ENCODE results near the gene TTYH3.
"Not testable (repeated sequence)": the region's sequence is repeated elsewhere in the genome, so short reads cannot be mapped to it uniquely, and the experiment has no call there.

The TTYH3 gene

DNA sequence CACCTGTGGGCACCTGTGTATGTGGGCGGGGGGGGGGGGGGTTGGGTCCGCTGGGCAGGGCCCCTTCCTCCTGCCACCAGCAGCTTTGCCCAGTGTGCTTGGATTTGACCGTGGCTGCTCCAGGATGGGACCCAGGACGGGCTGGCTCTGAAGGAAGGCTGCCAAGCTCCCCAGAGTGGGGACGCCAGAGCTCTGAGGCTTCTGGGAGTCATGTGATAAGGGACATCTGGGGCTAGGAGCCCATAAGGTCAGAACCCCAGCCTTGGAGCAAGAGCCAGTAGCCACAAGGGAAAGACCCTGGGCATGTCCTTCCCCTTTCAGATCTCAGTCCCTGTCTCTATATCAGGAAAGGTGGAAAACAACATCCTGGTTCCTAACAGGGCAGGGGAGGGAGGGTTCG lies 34.4 kb downstream of the TTYH3 start:
- no peak for DNase-seq (ENCODE audit: low spot score)

DNA sequence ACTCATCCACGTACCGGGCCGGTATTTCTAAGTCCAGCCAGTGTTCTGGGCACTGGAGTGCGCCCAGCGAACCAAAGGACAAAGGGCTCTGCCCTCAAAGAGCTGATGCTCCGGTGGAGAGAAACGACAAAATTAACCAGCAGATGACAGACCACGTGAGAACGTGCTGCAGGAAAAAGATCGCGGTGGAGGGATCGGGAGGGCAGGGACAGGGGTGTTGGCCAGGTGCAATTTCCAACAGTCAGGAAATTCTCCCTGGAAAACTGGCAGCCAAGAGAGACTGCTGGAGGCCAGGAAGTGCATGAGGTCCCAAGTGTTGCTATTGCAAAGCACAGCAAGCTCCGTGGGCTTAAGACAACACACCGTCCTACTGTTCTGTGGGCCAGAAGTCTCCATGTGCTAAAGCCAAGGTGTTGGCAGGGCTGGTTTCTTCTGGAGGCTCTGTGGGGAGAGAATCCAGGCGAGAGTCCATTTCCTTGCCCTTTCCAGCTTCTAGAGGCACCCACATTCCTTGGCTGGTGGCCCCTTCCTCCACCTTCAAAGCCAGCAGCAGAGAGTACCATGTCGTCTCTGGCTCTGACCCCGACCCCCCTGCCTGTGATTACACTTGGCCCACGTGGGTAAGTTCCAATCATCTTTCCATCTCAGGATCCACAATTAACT lies 34.9 kb downstream of the TTYH3 start:
- DNase-seq (ENCODE audit: low spot score) = no peak

DNA sequence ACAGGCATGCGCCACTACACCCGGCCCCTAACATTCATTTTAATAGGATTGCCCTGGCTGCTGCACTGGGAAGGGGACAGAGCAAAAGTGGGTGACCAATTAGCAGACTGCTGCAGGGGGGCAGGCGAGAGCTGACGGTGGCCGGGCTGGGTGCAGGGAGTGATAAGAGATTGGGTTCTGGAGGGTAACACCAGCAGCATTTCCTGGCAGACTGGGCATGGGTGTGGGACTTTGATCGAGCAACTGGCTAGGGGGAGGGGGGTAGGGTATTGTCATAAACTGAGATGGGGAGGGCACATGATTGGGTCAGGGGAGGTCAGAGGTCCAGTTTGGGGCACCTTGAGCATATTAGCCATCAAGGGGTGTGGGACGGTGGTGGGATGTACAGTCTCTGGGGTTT lies 36.1 kb downstream of the TTYH3 start:
- DNase-seq (ENCODE audit: low spot score) = no peak

DNA sequence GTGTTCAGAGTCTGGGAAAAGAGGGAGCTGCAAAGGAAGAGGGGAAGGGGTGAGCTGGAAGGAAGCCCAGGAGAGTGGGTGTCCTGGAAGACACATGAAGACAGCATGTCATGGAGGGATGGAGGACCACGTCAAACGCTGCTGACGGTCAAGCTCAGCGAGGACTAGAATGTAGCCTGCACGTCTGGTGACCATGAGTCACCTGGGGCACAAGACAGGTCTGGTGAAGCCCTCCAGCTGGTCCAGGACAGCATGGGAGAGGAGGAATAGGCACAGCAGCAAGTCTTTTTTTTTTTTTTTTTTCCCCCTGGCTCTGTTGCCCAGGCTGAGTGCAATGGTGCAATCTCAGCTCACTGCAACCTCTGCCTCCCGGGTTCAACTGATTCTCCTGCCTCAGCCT lies 36.6 kb downstream of the TTYH3 start:
- DNase-seq (ENCODE audit: low spot score) = no peak

DNA sequence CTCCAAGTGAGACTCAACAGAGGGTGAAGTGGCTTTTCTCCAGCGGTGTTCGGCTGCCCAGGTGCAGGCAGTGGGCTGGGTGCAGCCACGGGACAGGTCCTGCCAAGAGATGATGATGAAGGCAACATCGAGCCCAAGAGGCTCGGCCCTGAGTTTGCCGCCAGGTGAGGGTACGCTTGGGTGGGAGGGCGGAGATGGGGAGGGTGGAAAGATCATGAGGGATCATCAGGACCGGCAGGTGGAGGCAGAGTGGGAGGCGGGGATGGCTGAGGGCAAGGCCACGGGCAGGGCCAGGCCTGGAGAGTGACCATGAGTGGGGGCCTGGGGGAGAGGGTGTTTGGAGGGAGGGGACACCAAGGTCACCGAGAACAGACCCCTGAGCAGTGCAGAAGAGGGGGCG lies 38.4 kb downstream of the TTYH3 start:
- DNase-seq (ENCODE audit: low spot score) = no peak

DNA sequence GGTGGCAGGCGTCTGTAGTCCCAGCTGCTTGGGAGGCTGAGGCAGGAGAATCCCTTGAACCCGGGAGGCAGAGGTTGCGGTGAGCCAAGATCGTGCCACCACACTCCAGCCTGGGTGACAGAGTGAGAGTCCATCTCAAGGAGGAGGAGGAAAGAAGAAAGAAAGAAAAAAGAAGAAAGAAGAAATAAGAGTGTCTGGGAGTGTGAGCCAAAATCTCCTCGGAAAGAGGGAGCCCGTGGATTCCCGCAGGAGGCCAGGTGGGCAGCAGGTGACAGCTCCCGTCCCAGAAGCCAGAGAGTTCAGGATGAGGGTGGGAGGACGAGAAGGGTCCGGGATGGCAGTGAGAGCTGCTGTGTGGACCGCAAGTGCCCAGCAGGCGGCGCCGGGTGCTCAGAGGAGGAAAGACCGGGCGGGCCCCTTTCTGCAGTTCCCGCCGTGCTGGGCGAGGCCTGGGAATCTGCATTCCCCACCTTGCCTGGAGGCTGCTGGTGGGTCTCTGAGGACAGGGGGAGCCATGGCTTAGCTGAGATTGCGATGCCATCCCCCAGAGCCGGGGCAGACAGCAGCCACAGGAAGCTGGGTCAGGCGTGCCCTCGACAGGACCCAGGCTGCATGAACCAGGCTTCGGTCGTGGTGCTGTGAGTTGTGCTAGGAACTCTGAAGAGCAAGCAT lies 39.1 kb downstream of the TTYH3 start:
- no peak for DNase-seq (ENCODE audit: low spot score)

DNA sequence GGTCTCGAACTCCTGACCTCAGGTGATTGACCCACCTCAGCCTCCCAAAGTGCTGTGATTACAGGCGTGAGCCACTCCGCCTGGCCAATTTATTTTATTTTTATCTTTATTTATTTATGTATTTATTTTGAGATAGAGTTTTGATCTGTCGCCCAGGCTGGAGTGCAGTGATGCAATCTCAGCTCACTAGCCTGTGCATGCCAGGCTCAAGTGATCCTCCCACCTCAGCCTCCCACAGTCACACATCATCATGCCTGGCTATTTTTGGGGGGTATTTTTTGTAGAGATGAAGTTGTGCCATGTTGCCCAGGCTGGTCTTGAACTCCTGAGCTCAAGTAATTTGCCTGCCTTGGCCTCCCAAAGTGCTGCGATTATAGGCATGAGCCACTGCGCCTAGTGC lies 41.4 kb downstream of the TTYH3 start:
- DNase-seq (ENCODE audit: low spot score) = not testable (repeated sequence)

DNA sequence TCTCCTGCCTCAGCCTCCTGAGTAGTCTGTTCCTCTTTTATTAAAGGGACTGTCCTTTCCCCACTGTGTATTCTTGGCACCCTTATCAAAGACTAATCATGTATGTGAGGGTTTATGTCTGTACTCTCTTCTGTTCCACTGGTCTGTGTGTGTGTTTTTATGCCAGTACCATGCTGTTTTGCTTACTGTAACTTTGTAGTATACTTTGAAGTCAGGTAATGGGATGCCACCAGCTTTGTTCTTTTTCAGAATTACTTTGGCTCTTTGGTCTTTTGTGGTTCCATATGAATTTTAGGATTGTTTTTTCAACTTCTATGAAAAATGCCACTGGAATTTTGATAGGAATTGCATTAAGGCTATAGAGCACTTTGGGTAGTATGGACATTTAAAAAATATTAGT lies 42.1 kb downstream of the TTYH3 start:
- DNase-seq (ENCODE audit: low spot score) = no peak

DNA sequence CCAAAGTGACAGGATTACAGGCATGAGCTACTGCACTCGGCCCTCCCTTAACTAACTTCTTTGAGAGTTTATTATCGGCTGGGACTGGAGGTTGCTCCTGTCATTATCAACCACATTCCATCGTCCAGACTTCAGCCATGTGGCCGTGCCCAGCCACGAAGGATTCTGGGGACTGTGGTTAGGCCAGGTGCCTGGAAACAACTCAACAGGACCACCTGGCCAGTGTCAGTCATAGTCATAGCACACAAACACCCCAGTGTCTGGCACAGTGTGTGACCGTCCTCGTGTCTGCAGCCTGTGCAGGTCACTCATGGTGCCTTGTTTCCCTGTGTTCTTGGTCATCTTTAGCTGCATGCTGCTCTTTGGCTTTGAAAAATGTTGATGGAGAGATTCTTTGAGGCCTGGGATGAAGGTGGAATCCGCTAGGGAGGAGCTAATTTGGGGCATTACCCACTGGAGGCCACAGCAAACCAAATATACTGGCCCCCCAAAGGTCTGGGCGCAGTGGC lies 43.5 kb downstream of the TTYH3 start:
- DNase-seq (ENCODE audit: low spot score) = no peak

DNA sequence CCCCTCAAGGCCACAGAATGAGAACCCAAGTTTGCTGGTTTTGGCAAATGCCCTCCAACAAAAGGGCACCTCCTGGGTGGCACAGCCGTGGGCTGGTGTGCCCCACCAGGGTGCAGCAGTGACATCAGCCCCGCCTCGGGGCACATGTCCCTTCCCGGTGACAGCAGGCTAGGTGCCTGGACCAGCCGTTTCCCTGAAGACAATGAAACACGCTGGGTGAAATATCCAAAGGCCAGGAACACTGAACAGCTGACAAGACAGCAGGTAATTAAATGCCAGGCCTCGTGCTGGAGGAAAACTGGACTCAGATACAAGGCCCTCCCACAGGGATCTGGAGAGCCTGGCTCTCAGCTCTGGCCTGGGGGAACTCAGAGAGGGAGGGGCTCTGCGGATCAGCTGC lies 44.8 kb downstream of the TTYH3 start:
- DNase-seq (ENCODE audit: low spot score) = not testable (repeated sequence)

DNA sequence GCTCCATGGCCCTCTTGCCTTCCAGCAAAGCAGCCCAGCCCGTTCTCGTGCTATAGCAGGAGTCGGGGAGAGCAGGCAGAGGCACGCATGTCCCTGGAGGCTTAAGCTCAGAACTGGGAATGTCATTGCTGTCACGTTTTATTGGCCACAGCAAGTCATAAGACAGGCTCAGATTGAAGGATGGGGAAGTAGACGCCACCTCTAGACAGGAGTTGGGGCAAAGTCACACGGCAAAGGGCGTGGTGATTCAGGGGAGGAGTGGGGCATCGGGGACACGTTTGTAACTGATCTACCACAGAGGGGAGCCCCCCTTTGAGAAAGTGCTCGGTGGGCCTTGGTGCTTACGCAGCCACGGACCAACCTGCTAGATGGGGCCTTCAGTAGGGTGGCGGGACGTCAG lies 46.7 kb downstream of the TTYH3 start:
- not testable (repeated sequence) for DNase-seq (ENCODE audit: low spot score)

DNA sequence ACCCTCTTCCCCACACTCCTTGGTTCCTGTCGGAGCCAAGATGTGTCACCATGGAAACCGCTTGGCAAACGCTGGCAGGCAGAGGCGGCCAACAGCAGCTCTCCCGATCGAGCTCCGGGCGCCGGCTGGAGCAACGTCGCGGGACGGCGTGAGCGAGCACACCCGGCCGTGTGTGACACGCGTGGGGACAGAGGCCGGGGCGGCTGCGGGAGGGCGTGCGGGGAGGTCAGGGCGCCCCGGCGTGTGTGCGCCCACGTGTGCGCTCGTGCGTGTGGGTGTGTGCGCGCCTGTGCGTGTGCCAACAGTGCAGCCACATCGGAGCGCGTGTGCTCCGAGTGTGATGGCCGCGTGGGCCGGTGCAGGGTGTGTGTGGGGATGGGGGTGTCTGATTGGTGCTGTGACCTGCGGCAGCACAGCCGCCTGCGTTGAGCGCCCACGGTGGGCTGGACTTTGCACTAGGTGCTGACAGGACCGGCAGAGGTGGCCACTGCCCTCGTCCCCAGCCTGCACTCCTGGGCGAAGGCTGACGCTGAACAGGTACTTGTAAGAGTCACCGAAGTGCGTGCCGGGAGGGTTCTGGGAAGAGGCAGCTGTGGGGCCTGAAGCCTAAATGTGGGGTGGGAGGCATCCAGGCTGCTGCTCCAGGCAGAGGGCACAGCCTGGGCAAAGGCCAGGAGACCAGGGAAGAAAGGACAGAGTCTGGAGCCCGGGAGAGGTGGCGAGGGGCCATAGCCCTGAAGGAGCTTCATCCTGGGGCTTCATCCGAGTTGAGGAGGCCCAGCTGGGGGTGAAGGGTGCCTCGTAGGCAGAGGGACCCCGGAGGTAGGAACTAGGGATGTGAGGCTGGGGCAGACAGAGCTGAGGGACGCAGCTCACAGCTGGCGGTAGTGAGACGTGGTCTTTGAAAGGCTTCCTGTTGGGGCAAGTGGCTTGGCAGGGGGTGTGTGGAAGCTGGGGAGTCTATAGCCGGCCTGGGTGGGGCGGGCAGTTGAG lies 47.6 kb downstream of the TTYH3 start:
- not testable (repeated sequence) for DNase-seq (ENCODE audit: low spot score)

DNA sequence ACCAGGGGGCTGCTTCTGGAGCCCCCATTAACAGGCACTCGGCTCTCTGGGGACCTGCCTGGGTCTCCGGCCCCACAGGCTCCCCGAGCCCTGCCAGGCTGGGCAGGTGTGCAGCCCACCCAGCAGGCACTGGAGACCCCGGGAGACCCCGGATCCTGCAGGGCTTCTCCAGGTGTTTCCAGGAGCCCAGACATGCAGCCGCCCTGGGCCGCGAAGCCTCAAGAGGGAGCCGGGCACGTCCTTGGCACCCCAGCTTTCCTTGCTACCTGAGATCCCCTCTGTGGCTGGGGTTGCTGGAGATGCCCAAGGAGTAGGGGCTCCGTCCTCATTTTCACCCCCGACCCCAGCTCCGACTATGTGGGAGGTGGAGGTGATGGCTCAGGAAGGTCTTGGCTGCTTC lies 48.5 kb downstream of the TTYH3 start:
- no peak for DNase-seq (ENCODE audit: low spot score)

DNA sequence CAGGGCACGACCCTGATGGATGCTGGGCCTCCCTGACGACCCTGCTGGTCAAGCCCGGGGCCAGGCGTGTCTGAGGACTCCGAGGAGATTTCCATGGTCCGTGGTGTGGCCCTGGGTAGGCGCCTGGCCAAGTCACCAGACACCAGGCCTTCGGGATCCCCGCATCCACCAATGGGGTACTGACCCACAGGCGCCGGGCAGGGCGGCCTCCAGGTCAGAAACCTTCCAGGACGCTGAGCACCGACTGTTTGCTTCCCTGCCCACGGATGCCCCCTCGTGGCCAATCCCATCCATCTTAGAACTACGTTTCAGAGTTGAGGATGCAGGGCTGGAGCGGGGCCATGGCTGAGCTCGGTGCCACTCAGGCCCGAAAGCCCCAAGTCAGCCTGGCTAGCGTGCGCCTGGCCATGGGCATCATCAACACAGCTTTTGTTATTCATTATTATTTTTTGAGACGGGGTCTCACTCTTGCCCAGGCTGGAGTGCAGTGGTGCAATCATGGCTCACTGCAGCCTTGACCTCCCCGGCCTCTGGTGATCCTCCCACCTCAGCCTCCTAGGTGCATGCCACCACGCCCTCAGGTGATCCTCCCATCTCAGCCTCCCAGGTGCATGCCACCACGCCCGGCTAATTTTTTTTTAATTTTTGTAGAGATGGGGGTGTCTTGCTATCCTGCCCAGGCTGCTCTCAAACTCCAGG lies 49.2 kb downstream of the TTYH3 start:
- peak; percentile 81 for DNase-seq (ENCODE audit: low spot score)

DNA sequence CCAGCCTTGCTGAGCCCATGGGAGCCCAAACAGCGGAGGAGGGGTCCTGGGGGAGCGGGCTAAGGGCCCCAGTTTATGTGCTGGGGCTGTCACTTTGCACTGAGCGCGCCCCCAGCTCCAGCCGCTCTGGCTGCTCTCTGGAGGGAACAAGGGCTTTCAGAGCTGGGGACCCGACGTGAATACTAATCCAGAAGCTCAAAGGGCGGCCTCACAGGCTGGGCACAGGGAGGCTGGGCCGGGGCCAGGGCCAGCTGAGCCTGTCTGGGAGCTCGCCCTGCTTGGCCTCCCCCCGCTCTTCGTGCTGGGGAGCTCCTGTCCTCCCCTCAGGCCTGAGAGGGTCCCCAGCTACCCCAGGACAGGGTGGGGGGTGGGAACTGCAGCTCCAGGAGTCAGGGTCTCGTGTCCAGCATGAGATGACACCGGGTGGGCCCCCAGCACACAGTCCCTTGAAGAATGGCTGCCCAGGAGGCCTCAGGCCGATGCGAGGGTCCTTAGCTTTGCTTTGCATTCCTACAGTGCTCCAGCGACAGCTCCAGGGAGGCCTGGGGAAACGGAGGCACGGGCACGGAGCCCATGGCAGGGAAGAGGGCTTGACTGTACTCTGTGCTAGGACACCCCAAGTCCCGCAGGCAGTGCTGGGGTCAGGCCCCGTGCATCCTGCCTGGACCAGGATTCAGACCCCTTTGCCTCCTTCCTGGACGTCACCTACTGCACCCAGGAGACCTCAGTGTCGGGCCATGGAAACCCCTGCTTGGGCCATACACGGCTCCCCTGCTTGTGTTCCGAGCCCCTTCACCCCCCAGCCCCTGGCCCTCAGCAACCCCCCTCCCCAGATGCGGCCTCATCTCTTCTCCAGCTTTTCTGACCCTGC lies 50.4 kb downstream of the TTYH3 start:
- no peak for DNase-seq (ENCODE audit: low spot score)

DNA sequence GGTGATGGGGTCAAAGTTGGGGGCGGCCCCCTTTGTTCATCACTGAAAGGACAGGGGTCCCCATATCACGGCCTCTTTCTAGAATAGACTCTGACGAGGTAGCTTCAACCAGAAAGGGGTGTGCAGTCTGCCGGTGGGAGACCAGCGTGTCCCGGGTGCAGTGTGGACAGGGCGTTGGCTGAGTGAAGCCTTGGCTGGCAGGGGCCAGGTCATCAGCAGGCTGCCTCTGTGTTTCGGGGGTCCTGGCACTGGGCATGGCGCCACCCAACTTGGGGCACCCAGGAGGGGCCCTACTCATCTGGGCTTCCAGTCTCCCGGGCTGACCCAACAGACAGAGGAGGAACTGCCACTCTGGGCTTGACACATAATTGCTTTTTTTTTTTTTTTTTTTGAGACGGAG lies 52.7 kb downstream of the TTYH3 start:
- DNase-seq (ENCODE audit: low spot score) = no peak

DNA sequence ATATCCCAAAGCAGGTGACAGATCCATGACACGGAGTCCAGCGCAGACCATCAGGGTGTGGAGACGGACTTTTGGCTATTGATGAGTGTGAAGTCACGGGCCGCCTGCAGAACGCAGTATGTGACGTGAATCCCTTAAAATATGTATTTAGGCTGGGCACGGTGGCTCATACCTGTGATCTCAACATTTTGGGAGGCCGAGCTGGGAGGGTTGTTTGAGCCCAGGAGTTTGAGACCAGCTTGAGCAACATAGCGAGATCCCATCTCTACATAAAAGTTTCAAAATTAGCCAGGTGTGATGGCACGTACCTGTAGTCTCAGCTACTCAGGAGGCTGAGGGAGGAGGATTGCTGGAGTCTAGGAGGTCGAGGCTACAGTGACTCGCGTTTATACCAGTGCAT lies 54.3 kb downstream of the TTYH3 start:
- no peak for DNase-seq (ENCODE audit: low spot score)

DNA sequence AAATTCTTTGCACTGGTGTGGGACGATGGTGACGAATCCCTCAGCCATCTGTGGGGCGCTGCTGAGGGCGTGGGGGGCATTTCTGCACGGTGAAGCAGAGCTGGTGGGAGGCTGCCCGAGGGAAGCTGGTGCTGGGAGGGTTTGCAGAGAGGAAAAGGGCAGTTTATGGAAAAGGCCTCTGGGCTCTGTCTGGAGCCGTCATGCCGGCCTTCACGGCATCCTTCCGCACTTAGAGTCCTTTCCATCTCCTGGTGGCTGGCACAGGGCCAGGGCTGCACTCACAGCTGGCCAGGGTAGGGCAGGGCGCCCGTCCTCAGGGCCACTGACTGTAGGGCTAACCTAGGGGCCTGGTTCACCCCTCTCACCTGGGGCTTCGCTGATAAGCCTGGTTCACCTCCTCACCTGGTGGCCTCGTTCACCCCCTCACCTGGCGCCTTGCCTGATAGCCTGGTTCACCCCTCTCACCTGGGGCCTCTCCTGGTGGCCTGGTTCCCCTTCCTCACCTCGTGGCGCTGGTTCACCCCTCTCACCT lies 55.6 kb downstream of the TTYH3 start:
- DNase-seq (ENCODE audit: low spot score) = no peak

DNA sequence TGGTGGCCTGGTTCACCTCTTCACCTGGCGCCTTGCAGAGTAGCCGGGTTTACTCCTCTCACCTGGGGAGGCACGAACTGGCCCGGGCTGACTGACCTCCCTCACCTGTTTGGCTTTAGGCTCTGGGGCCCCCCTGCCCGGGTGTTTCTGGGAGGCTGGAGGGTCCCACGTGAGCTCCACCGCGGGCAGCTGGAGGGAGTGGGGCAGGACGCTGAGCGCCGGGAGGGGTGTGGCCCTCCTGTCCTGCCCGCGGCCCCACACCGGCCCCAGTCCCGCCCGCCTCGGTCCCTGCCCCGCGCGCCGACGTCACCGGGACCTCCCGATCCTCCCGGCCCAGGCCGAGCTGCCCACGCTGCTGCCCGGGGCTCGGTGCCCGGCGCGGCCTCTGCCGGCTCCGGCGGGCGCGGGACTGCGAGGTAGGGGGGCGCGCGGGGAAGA lies 56.1 kb downstream of the TTYH3 start, which contains the start of gene AMZ1:
AMZ1 (plus strand) TSS at position 322 of the 438 bp plus-strand sequence. CDS start 12,250 bp downstream, outside the sequence.
- DNase-seq (ENCODE audit: low spot score) = no peak

All from left forelimb (tissue), 1 donor.